DMS 273 treated with DMSO at 0.1 percent for 48 hours (cell line): Measurements from ENCODE around the gene SLC22A15.
"Not testable (repeated sequence)": the region's sequence is repeated elsewhere in the genome, so short reads cannot be mapped to it uniquely, and the experiment has no call there.

Experiments used
- DNase-seq: peaks from one replicate; lab custom pipeline; 2025; lab: John Stamatoyannopoulos, UW

The SLC22A15 gene

DNA sequence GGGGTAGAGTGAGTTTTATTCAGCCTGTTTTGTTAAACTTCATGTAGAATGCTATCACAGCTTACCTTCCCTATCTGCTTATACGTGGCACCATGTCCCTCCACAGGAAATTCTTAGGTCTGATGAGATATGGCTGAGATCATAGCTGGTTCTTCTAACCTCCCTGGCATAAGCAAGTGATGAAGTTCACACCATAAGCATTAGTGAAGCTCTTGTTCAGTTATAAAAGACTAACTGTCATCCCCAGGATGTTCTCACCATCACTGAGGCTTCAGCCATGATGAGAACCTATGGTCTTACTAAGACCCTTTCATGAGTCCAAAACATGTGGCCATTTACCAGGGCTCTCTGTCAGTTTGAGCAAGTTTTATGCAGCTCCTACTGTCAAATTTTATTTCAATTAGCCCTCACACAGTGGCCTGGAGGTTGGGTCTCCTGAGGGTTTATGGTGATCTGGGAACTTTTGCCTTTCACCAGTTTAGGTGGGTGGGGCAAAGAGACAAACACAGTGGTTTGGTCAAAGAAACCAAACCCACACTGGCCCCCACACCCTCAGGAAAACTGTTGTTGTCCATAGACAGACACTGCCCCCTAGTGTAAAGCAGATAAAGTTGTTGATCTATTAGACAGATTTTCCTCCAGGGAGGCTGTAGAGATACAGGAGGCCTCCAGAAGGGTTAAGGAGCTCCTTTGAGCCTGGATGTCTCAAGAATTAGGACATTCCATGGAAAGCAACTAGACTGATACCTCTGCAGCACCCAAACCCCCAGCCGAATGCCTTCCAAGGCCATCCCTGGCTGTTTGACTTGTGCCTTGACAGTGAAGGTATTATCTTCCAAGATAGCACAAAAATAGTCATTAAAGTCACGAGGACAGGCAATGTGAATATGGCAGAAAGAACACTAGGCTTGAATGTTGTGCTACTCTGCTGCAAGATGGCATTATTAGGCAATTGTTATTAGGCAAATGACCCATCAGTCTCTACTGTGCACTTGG lies 5.0 kb downstream of the SLC22A15 start:
- DNase-seq, result peak; percentile 14

DNA sequence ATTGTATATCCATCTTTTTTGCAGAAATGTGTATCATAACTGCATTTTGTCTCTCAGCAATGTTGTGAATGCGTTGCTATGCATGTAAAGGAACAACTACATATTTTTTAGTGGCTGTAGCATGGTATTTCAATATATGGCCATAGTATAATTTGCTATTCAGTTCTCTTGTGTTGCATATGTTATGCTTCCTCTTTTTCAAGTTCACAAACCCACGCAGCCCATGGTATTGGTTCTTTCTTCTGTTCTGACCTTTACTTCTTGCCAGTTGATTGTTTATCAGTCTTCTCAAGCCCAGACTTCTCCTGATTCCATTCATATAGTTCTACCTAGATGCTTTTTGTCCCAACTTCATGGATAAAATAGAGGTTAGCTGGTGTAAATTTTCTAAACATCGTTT lies 6.1 kb downstream of the SLC22A15 start:
- no peak for DNase-seq

DNA sequence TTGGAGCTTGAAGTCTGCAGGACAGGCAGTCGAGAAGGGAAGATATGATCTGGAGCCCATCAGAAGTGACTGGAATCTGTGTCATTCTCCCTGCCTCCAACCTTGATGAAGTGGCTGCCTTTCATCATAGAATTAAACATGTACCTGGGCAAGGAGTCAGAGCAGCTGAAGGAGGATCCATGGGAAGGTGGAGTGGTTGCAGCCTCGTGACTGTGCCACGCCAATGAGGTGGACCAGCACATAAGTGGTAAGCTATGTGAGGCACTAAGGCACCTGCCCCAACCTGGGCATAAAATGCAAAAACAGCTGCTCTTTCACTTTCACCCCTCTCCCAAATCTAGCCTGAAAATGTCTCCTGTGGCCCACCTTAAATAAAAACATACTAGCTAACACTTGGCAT lies 7.3 kb downstream of the SLC22A15 start:
- no peak for DNase-seq

- no peak for DNase-seq
These were observed 11.3 kb downstream of the SLC22A15 start for GRCh38 chr1:115987623-115988022.

GRCh38 chr1:115988953-115989352 lies 12.6 kb downstream of the SLC22A15 start:
- DNase-seq, result no peak

GRCh38 chr1:115989699-115990098 lies 13.4 kb downstream of the SLC22A15 start:
- DNase-seq, result no peak

GRCh38 chr1:115991909-115992308 lies 15.6 kb downstream of the SLC22A15 start:
- DNase-seq, result no peak

- not testable (repeated sequence) for DNase-seq
These were observed 21.6 kb downstream of the SLC22A15 start for GRCh38 chr1:115997921-115998320.

GRCh38 chr1:116001739-116002487 lies 25.6 kb downstream of the SLC22A15 start:
- no peak for DNase-seq

- no peak for DNase-seq
These were observed 26.6 kb downstream of the SLC22A15 start for GRCh38 chr1:116002781-116003420.

- DNase-seq, result no peak
These were observed 27.5 kb downstream of the SLC22A15 start for GRCh38 chr1:116003823-116004222.

DNA sequence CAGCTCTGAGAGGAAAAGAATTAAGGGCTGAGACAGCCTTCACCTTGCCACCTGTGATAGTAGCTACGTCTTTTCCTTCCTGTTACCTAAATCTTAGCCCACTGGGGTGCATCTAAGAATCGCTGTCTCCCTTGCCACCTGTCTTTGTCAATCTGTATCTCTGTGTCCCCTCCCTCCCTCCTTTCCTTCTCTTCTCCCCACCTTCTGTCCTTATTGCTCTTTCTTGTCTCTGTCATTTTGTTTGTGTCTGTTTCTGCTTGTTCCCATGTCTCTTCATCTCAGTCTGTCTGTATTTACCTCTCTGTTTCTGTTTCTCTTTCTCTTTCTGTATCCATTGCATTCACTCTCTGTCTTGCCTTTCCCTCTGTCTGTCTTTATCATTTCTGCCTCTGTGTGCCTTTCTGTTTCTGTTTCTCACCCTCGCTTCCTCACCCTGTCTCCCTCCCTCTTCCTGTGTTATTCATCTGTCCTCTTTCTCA lies 30.2 kb downstream of the SLC22A15 start:
- DNase-seq, result no peak

DNA sequence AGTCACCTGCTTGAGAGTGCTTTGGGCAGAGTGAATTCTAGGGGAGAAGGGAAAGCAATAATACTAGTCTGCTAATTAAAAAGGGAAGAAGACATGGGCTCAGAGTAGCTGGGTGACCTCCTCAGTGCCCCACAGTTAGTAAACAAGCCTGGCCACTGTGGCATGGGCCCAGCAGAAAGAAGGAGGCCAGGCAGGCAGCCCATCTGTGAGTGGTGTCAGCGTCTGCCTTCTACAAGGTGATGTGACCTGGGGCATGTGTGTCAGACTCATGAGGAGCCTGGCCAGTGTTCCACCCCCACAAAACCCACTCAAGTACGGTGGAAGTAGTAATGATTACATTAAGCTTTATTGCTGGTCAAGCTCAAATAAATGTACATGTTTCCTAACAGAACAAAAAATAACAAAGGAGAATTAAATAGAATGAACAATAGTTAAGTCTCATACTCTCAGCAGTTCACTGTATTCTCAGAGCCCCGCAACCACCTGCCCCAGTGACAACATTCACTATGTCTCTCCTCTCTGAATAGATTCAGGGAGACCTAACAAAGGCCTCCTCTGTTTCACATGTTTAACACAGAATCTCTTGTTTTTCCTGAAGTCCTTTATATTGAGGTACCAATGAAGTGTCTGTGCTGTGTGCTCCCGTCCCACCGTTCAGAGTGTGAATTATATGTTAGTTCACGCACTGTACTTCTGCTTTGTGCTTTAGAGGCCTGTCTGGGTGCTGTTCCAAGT lies 32.5 kb downstream of the SLC22A15 start:
- no peak for DNase-seq

DNA sequence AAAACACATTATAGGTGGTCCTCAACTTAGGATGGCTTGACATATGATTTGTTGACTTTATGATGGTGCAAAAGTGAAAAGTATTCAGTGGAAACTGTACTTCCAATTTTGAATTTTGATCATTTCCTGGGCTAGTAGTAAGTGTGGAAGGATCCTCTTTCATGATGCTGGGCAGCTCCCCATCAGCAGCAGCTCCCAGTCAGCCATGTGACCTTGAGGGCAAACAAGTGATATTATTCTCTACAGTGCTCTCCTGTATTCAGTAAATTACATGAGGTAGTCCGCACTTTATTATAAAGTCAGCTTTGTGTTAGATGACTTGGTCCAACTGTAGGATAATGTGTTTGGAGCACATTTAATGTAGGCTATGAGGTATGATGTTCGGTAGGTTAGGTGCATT lies 36.4 kb downstream of the SLC22A15 start:
- no peak for DNase-seq

- DNase-seq, result no peak
These were observed 39.4 kb downstream of the SLC22A15 start for GRCh38 chr1:116015679-116016078.

DNA sequence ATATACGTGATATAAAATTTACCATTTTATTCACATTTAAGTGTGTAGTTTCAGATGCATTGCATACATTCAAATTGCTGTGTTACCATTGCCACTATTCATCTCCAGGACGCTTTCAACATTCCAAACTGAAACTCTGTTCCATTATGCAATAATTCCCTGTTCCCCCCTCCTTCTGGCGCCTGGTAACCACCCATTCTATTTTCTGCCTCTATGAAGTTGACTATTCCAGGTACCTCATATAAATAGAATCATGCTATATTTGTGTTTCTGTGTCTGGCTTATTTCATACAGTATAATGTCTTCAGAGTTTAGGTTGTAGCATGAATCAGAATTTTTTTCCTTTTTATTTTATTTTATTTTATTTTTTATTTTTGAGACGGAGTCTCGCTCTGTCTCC lies 41.7 kb downstream of the SLC22A15 start:
- no peak for DNase-seq

DNA sequence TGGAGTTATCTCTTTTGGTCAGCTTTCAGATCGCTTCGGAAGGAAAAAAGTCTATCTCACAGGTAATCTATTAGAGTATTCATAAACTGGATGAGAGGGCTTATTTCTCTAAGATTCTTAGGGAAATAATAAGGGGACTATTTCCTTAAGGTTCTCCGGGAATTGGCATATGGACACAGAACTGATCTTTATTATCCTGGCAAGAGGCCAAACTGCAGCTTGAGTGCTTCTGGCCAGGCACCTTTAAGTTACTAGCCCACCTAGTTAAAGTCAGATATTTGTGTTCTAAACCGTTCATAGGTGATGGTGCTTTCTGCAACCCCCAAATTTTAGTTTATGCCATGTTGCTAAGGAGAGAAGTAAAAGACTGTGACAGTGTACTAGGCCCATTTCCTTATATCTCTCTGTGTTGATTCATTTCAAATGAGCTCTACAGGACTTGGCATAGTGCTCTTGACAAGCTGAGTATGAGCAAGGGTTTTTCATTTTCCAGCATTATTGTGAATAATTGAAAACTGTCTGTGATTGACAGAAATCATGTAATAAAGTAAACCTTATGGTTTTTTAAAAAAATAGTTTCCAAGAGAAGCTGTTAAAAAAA lies 43.4 kb downstream of the SLC22A15 start:
- DNase-seq, result no peak

GRCh38 chr1:116020668-116021272 lies 44.5 kb downstream of the SLC22A15 start:
- peak; percentile 1 for DNase-seq

DNA sequence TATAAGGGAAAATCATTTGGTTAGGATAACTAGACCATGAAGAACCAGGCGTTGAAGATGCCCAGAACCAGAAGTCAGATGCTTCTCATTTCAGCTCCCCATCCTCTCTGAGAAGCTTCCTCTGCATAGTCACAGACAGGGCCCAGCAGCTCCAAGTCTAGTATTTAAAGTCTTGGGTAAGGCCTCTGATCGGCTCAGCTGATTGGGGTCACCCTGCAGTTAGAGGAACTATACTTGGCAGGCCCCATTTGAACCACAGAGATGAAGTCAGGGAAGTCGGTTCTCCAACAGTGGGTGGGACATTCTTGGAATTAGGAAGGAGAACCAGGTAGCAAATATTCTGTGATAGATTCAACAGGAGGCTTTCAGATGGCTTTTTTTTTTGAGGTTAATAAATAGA lies 48.3 kb downstream of the SLC22A15 start:
- no peak for DNase-seq

DNA sequence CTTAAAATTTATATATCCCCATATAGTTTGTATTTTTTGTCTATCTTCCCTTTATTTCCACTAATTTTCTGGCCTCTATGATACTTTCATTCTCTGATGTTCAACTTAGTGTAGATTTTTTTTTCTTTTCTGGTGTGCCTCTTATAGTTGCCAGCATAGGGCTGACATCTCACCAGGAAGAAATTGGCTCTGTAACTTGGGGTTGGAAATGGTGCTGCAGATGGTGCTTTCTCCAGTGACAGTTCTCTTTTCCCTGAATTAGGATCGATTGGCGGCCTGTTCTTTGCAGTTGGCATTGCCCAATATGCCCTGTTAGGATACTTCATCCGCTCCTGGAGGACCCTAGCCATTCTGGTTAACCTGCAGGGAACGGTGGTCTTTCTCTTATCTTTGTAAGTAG lies 50.3 kb downstream of the SLC22A15 start:
- no peak for DNase-seq

DNA sequence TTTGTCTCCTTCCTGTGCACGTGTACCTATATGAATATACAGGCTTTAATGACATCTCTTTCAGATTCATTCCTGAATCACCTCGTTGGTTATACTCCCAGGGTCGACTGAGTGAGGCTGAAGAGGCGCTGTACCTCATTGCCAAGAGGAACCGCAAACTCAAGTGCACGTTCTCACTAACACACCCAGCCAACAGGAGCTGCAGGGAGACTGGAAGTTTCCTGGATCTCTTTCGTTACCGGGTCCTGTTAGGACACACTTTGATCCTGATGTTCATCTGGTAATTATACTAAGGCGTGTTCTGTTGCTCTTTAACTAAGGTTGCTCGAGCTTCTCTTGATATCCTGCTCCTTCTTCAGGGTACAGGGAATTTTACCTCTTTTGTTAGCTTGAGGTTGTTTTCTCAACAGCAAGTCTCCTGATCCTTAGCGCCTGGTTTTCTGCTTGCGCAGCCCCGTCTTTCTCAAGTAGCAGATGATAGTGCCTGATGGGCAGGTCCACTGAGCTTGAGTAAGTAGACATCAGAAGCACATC lies 55.1 kb downstream of the SLC22A15 start:
- DNase-seq, result no peak
